NCI-H1105 treated with DMSO at 0.1 percent for 48 hours (cell line): ENCODE measurements around the gene CYTH4.
"Not testable (repeated sequence)": the region's sequence is repeated elsewhere in the genome, so short reads cannot be mapped to it uniquely, and the experiment has no call there.

Experiments
- DNase-seq: peaks from one replicate; lab custom pipeline; 2025; lab: John Stamatoyannopoulos, UW

The CYTH4 gene

GRCh38 chr22:37248251-37248650, 34.1 kb upstream of the CYTH4 start:
- no peak for DNase-seq

GRCh38 chr22:37249986-37250385, 32.3 kb upstream of the CYTH4 start:
- DNase-seq: no peak

DNA sequence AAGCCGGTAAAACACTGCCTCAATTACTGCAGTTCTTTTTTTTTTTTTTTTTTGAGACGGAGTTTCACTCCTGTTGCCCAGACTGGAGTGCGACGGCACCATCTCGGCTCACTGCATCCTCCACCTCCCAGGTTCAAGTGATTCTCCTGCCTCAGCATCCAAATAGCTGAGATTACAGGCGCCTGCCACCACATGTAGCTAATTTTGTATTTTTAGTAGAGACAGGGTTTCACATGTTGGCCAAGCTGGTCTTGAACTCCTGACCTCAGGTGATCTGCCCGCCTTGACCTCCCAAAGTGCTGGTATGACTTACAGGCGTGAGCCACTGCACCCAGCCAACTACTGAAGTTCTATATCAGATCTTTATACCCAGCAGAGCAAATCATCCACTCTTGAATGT, 30.5 kb upstream of the CYTH4 start:
- not testable (repeated sequence) for DNase-seq

GRCh38 chr22:37253126-37253660, 29.1 kb upstream of the CYTH4 start:
- DNase-seq: no peak

GRCh38 chr22:37254209-37254866, 28.0 kb upstream of the CYTH4 start:
- DNase-seq: no peak

DNA sequence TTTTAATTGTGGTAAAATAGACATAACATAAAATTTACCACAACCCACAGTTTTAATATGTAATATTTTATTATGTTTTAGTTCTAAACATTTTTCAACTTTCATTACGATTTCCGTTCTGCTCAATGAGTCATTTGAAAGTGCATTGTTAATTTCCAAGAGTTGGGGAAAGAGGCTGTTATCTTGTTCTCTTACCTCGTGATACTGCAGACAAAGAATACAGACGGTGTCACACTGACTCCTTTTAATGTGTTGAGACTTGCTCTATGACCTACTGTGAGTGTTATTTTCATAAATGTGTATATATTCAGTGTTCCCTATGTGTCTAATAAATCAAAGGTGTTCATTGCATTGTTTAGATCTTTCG, 27.5 kb upstream of the CYTH4 start:
- DNase-seq: no peak

- no peak for DNase-seq
Observed at GRCh38 chr22:37255558-37256006, 26.7 kb upstream of the CYTH4 start.

GRCh38 chr22:37256075-37256726, 26.1 kb upstream of the CYTH4 start:
- DNase-seq: no peak

- no peak for DNase-seq
Observed at GRCh38 chr22:37258005-37258752, 24.1 kb upstream of the CYTH4 start.

- DNase-seq: no peak
Observed at GRCh38 chr22:37258753-37259401, 23.4 kb upstream of the CYTH4 start.

DNA sequence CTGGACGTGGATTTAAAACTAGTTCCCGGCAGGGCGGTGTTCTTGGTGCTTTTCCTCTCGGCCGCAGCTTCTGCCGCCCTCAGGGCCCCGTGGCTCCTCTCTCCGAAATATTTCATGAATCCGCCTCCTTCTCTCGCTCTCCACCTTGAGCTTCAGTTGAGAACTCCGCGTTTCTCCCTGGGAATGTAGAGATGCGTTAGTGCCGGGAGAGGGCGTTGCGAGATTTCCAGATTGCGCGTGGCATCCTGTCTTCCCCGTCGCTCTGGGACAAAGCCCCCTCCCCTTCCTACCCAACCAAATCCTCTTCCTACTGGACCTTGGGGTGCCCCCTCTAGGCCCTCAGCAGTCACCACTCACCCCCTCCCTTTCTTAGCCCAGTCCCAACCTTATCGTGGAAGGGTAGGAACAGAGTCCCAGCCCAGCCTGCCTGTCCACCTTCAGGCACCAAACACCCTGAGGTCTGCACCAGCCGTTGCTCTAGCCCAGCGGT, 22.7 kb upstream of the CYTH4 start:
- DNase-seq: no peak

DNA sequence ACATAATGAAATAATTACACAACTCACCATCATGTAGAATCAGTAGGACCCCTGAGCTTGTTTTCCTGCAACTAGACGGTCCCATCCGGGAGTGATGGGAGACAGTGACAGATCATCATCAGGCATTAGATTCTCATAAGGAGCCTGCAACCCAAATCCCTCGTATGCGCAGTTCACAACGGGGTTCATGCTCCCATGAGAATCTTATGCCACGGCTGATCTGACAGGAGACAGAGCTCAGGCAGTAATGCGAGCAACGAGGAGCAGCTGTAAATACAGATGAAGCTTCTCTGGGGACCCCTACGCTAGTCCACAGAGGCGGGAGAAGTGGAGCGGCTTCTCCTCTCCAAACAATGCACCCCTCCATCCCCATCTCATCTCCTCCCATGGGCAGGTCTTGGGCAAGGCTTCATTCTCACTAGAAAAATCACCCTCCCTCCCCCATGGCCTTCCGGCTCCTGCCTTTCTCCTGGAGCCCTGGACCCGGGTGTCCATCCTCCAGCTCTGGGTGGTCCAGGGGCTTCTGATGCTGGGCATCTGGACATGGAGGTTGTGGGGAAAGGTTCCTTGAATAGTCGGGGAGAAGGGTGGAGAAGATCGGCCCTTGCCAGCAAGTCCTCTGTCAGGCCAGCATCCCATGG, 22.0 kb upstream of the CYTH4 start:
- no peak for DNase-seq

DNA sequence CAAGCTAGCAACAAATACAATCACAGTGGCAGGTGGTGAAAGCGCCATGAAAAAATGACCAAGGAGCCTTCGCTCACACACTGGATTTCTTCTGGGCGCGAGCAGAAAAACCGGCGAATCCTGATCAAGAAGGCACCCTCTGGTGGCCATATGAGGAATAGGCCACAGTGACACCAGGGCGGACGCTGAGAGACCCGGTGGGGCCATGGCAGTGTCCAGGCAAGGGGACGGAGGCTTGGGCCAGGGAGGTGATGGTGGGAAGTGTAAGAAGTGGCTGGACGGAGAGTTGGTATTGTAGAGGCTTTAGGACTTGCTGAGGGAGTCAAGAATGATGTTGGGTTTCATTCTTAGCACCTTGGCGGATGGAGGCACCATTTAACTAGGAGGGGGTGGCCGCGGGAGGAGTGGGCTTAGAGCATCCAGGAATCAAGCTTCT, 21.4 kb upstream of the CYTH4 start:
- DNase-seq: peak; percentile 29

DNA sequence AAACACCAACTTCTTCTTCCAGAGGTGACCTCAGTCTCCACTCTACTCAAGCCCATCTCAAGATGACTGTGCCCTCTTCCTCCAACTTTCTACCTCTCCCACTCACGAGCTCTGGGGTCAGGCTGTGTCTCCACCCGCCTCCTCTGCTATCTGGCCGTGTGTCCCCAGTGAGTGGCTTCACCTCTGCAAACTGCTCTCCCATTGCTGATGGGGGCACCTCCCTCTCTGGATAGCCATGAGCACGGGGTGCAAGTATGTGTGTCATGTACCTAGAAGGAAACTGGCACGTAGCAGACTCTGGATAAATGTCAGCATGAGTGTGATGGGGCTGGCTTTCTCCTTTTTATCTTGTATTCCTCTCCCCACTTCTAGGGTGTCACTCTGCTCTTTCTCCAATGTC, 20.0 kb upstream of the CYTH4 start:
- DNase-seq: no peak

DNA sequence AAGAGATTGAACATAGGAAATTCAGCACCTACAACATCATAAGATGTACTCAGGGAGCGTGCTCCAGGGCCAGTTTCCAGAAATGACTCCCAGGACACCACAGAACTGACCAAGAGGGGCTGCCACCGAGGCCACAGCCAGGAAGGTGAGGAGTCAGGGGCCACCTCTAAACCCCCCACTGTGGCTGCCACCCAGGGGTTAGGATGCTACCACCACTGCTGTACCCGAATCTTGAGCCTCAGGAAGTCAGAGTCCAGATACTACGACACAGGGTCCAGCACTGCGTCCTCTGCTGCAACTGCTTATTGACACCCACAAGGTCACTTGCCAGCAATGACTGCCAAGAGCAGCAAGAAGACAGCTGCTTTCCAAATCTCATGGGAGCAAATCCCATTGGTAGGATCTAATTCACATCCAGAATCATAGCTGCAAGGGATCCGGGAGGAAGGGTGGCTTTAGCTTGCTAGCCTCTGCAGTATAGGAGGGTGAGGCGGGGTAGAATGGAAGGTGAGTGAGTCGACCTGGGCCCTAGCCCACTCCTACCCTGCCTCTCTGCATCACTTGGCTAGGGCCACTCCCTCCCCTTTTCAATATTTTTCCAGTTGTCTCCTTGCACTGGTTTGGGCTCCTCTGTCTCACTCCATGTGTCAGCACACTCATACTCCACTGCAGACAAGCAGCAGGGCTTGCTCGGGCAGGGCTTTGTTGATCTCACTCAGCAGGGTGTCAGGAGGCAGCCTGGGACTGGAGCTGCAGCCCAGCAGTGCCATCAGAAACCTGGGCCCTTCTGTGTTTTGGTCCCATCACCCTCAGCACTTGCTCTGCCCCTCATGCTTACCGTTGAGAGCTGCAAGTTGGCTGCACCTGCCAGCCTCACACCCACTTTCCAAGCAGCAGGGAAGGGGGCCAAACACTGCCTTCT, 18.1 kb upstream of the CYTH4 start:
- no peak for DNase-seq

DNA sequence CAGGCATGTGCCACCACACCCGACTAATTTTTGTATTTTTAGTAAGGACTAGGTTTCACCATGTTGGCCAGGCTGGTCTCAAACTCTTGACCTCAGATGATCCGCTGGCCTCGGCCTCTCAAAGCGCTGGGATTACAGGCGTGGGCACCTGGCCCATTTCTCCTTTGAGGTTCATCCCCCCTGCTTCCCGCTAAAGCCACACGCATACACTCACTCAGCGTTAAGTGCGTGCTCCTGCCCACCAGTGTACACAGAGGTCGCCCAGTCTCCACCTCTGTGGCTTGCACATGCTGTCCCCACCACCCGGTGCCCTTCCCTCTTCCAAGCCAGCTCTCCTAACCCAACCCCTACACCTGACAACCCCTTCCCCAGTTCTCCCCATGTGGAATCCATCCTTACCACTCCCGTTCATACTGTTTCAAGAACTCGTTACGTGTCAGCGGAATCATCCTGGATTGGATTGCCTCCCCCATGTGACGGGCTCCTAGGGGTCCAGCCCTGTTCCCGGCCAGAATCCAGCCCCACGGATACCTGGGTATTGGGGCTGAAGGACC, 15.7 kb upstream of the CYTH4 start:
- DNase-seq: no peak

DNA sequence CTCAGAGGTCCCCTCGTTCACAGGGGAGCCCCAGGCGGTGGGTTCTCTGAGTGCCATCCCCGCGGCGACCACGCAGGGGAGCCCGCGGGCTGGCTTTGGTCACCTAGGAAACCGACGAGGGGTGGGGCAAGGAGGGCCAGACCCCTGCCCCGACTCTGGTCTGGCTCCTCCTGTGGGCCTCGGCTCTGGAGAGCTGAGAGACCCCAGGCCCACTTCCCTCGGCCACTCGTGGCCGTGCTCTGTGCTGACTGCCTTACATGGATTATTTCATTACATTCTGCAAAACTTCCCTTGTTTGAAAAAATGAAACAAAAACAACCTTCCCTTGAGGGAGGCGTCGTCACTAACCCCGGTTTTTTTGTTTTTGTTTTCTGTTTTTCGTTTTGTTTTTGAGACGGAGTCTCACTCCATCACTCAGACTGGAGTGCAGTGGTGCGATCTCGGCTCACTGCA, 15.1 kb upstream of the CYTH4 start:
- DNase-seq: peak; percentile 28

DNA sequence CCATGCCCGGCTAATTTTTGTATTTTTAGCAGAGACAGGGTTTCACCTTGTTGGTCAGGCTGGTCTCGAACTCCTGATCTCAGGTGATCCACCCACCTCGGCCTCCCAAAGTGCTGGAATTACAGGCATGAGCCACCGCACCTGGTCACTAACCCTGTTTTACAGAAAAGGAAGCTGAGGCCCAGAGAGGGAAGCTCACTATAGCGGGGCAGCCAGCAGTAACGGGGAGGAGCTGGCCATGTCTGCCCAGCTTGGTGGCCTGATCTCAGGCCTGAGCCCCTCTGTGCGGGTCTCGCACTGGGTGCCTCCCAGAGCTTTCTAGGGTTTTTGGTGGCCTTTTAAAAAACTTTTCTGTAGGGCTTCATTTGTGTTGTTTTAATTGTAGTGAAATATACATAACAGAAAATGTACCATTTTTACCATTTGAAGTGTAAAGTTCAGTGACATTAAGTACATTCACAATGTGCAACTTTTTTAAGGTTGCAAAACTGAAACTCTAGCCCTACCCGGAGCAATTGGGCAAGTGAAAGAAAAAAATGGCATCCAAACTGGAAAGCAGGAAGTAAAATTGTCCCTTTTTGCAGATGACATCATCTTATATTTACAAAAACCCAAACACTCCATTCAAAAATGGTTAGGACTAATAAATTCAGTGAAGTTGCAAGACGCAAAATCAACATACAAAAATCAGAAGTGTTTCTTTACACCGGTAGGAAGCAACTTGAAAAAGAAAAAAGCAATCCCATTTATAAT, 14.5 kb upstream of the CYTH4 start:
- DNase-seq: no peak

DNA sequence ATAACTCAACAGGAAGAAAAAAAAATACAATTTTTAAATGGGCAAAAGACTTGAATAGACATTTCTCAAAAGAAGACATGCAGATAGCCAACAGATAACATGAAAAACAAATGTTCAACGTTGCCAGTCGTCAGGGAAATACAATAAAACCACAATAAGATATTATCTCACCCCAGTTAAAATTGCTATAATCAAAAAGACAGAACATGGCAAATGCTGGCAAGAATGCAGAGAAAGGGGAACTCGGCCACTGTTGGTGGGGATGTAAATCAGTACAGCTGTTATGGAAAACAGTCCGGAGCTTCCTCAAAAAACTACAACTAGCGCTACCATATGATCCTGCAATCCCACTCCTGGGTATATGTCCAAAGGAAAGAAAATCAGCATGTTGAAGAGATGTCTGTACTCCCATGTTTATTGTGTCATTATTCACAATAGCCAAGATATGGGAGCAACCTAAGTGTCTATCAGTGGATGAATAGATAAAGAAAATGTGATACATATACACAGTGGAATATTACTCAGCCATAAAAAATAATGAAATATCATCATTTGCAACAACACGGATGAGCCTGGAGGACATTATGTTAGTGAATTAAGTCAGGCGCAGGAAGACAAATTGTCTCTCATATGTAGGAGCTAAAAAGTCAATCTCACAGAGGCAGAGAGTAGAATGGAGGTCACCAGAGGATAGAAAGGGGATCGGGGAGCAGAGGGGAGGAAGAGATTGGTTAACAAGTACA, 12.2 kb upstream of the CYTH4 start:
- no peak for DNase-seq
